Ishikawa (cell line): ENCODE data around the gene PDYN.

Source experiments
- EP300 ChIP-seq: IDR thresholded peaks from 2 replicates; pipeline ENCODE4 v1.6.1; 2012; ENCODE audit warnings: borderline replicate concordance
- RAD21 ChIP-seq: IDR thresholded peaks from 2 replicates; pipeline ENCODE4 v1.6.1; 2012; ENCODE audit warnings: low read depth
- TF ChIP-seq, protein P1 (sequence below): IDR thresholded peaks from 2 replicates; pipeline ENCODE4 v1.6.1; 2012; ENCODE audit warnings: low read depth, mild to moderate bottlenecking
- TF ChIP-seq, protein P2 (sequence below): IDR thresholded peaks from 2 replicates; pipeline ENCODE4 v1.6.1; 2012

DNA sequence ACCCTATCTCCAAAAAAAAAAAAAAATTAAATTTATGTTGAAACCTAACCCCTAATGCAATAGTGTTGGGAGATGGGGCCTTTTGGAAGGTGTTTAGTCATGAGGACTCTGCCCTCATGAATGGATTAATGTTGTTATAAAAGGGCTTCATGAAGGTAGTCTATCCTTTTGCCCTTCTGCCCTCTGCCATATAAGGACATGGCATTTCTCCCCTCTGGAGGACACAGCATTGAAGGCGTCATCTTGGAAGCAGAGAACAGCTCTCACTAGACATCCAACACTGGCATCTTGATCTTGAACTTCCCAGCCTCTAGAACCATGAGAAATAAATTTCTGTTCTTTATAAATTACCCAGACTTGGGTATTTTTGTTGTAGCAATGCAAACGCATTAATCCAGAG is 35.4 kb downstream of the PDYN start:
- TF ChIP-seq EP300: no peak
- TF ChIP-seq, protein P1, sequence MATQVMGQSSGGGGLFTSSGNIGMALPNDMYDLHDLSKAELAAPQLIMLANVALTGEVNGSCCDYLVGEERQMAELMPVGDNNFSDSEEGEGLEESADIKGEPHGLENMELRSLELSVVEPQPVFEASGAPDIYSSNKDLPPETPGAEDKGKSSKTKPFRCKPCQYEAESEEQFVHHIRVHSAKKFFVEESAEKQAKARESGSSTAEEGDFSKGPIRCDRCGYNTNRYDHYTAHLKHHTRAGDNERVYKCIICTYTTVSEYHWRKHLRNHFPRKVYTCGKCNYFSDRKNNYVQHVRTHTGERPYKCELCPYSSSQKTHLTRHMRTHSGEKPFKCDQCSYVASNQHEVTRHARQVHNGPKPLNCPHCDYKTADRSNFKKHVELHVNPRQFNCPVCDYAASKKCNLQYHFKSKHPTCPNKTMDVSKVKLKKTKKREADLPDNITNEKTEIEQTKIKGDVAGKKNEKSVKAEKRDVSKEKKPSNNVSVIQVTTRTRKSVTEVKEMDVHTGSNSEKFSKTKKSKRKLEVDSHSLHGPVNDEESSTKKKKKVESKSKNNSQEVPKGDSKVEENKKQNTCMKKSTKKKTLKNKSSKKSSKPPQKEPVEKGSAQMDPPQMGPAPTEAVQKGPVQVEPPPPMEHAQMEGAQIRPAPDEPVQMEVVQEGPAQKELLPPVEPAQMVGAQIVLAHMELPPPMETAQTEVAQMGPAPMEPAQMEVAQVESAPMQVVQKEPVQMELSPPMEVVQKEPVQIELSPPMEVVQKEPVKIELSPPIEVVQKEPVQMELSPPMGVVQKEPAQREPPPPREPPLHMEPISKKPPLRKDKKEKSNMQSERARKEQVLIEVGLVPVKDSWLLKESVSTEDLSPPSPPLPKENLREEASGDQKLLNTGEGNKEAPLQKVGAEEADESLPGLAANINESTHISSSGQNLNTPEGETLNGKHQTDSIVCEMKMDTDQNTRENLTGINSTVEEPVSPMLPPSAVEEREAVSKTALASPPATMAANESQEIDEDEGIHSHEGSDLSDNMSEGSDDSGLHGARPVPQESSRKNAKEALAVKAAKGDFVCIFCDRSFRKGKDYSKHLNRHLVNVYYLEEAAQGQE: no peak
- TF ChIP-seq RAD21: no peak
- TF ChIP-seq, protein P2, sequence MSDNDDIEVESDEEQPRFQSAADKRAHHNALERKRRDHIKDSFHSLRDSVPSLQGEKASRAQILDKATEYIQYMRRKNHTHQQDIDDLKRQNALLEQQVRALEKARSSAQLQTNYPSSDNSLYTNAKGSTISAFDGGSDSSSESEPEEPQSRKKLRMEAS: no peak
